Stimulated activated effector memory CD8-positive, alpha-beta T cell treated with anti-CD3 and anti-CD28 coated beads, Interleukin-12 subunit alpha, Interleukin-12 subunit beta, amount 100 ng/mL, for 72 hours (primary cell): ENCODE results near the gene TMEM74B.

Source experiments
- ATAC-seq: fragments of 150-1000 bp; cut with Tn5 transposase; 2 replicates; pipeline ENCODE4 v1.10.0; 2021
- DNase-seq, 2 donors: peaks; one replicate each; pipeline ENCODE4 v3.0.0; 2021 to 2022; ENCODE audit warnings: low spot score in 2 of 2
- H3K27ac Mint-ChIP-seq: one replicate; pipeline ENCODE4 v1.8.0; 2022; ENCODE audit warnings: mild to moderate bottlenecking, mixed read lengths
- H3K36me3 Mint-ChIP-seq: one replicate; pipeline ENCODE4 v1.8.0; 2022; ENCODE audit warnings: mild to moderate bottlenecking, mixed read lengths
- H3K4me1 Mint-ChIP-seq: one replicate; pipeline ENCODE4 v1.8.0; 2022; ENCODE audit warnings: mixed read lengths
- H3K4me3 Mint-ChIP-seq: one replicate; pipeline ENCODE4 v1.8.0; 2022; ENCODE audit warnings: mild to moderate bottlenecking, mixed read lengths
- H3K9me3 Mint-ChIP-seq: one replicate; pipeline ENCODE4 v1.8.0; 2022; ENCODE audit warnings: mixed read lengths

Gene TMEM74B

DNA sequence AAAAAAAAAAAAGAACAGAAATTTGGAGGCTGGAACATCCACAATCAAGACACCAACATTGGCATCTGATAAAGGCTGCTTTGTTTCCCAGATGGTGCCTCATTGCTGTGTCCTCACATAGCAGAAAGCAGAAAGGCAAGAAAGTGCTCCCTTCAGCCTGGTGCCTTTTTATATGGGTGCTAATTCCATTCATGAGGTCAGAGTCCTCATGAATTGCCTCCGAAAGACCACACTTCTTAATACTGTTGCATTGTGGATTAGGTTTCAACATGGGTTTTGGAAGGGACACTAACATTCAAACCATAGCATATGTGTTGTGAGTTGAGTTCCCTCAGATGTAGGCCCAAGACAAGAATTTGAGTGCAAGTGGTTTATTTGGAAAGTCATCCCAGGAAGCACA, 10.4 kb upstream of the TMEM74B start:
- H3K36me3 Mint-ChIP-seq, result no peaks in the 10 kb centered on the region
- no peak overlapping the region for H3K4me3 Mint-ChIP-seq
- DNase-seq, result no peak
- ATAC-seq, result no peak
- no peaks in the 10 kb centered on the region for H3K9me3 Mint-ChIP-seq
- no peak overlapping the region for H3K27ac Mint-ChIP-seq
- H3K4me1 Mint-ChIP-seq, result no peaks in the 10 kb centered on the region

DNA sequence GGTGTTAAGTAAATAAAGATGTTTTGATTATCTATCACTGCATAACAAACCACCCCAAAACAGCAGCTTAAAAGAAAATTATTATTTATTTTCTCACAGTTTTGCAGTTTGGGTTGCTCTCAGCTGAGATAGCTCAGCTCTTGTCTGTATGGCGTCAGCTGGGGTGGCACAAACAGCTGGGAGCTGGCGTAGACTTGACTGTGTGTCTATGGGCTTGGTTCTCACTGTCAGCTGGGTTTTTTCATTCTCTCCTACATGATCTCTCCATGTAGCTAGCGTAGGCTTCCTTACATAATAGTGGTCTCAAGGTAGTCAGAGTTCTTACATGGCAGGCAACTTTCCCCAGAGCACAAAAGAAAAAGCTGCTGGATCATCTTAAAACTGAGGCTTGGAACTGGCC, 6.5 kb upstream of the TMEM74B start:
- no peak overlapping the region for H3K27ac Mint-ChIP-seq
- H3K9me3 Mint-ChIP-seq, result no peaks in the 10 kb centered on the region
- no peak overlapping the region for H3K4me3 Mint-ChIP-seq
- no peaks in the 10 kb centered on the region for H3K36me3 Mint-ChIP-seq
- no peaks in the 10 kb centered on the region for H3K4me1 Mint-ChIP-seq
- no peak for ATAC-seq
- DNase-seq, result no peak

DNA sequence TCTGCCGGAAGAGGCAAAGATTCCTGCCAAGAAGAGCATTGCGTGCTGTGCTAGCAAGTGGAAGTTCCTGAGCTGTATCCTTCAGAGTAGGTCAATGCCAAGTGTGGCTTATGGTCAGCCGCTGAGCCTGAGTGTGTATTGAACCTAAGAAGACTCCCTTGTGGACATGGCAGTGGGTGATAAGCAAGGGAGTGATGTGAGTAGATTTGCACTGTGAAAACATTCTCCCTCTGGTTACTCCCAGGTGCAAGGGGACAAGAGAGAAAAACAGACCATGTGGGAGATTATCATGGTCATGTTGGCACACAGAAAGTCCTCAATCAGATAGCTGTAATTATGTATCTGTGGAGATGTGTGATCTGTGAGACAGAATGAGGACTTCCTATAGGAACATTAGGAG, 6.1 kb upstream of the TMEM74B start:
- Mint-ChIP-seq H3K4me1 (peaks cover 3% of the 10 kb centered on the region), H3K4me3 (no peak overlapping the region), H3K36me3 (no peaks in the 10 kb centered on the region), H3K27ac (no peak overlapping the region), H3K9me3 (no peaks in the 10 kb centered on the region)
- DNase-seq, result no peak
- ATAC-seq, result no peak

DNA sequence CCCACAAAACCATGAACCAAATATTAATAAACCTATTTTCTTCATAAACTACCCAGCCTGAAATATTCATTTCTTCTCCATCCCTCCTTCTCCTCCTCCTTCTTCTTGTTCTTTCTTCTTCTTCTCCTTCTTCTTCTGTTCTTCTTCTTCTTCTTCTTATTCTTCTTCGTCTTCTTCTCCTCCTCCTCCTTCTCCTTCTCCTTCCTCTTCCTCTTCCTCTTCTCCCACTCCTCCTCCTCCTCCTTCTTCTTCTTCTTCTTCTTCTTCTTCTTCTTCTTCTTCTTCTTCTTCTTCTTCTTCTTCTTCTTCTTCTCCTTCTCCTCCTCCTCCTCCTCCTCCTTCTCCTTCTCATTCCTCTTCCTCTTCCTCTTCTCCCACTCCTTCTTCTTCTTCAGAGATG, 5.0 kb upstream of the TMEM74B start:
- no peaks in the 10 kb centered on the region for H3K36me3 Mint-ChIP-seq
- no peaks in the 10 kb centered on the region for H3K9me3 Mint-ChIP-seq
- no peak overlapping the region for H3K4me3 Mint-ChIP-seq
- DNase-seq (no peak), ATAC-seq (no peak)
- no peak overlapping the region for H3K27ac Mint-ChIP-seq
- H3K4me1 Mint-ChIP-seq, result peaks cover 5% of the 10 kb centered on the region

DNA sequence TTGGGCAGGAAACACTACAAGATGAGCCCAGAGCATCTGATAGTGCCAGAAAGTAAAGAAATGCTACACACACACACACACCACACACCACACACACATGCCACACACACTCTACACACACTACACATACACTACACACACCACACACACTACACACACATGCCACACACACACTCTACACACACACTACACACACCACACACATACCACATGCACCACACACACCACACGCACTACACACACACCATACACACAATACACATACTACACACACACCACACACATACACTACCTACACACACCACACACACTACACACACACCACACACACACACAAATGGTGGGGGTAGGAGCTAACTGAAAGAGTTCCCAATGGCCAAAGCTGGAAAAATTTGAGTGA, 3.6 kb upstream of the TMEM74B start:
- no peaks in the 10 kb centered on the region for H3K9me3 Mint-ChIP-seq
- peaks cover 14% of the 10 kb centered on the region for H3K4me1 Mint-ChIP-seq
- H3K36me3 Mint-ChIP-seq, result peaks cover 6% of the 10 kb centered on the region
- ATAC-seq (no peak), DNase-seq (no peak)
- no peak overlapping the region for H3K4me3 Mint-ChIP-seq
- no peak overlapping the region for H3K27ac Mint-ChIP-seq

DNA sequence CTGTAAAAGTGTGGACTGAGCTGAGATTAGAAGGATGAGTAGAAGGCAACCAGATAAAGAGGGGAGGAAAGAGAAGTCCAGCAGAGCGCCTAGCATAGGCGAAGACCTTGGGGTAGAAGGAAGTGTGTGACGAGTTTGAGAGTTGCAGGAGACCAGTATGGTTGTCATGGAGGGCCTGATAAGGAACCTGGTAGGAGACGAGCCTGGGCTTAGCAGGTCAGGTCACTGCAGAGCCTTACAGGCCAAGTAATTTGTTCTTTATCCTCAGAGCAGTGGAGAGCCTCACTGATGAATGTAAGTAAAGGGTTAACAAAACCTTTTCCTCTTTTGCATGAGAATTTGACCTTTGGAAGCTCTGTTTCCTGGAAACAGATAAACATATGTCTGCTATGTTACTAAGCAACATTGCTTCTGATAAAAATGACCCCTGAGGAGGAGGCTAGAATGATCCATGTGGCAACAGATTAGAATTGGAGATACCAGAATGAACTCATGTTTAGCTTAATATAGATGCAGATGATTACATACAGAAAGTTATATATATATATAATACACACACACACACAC, 2.9 kb upstream of the TMEM74B start:
- H3K9me3 Mint-ChIP-seq, result no peaks in the 10 kb centered on the region
- DNase-seq, result no peak
- peaks cover 14% of the 10 kb centered on the region for H3K4me1 Mint-ChIP-seq
- no peak overlapping the region for H3K27ac Mint-ChIP-seq
- no peak overlapping the region for H3K4me3 Mint-ChIP-seq
- peaks cover 6% of the 10 kb centered on the region for H3K36me3 Mint-ChIP-seq
- no peak for ATAC-seq

DNA sequence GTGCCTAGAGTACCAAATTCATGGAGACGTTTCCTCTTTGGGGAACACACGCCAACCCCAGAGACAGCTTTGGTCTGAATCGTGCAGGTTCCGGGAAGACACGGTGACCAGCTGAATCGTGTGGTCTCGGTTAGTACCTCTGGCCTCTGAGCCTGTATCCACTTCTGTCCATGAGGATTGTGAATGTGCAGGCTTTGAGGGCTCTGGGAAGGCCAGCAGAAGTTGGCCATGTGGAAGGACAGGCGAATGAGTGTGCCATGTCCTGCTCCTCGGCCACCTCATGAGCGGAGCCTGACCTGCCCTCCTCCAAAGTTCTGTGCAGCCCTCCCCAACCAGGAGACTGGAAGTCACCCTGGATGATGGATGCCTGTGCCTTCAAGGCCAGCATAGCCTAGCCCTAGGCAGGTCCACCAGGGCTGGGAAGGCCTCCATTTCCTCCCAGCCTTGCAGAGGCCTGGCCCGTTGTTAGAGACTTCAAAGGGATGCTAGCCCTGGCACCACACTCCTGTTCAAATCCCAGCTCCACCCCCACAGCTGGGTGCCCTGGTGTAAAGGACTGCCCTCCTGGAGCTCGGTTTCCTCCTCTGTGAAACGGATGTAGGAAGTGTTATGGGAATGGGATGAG, 1.7 kb upstream of the TMEM74B start:
- Mint-ChIP-seq H3K36me3 (peaks cover 6% of the 10 kb centered on the region), H3K4me1 (peaks cover 20% of the 10 kb centered on the region), H3K27ac (no peak overlapping the region), H3K4me3 (peak overlapping the region; percentile 62), H3K9me3 (no peaks in the 10 kb centered on the region)
- ATAC-seq (no peak), DNase-seq (no peak)

DNA sequence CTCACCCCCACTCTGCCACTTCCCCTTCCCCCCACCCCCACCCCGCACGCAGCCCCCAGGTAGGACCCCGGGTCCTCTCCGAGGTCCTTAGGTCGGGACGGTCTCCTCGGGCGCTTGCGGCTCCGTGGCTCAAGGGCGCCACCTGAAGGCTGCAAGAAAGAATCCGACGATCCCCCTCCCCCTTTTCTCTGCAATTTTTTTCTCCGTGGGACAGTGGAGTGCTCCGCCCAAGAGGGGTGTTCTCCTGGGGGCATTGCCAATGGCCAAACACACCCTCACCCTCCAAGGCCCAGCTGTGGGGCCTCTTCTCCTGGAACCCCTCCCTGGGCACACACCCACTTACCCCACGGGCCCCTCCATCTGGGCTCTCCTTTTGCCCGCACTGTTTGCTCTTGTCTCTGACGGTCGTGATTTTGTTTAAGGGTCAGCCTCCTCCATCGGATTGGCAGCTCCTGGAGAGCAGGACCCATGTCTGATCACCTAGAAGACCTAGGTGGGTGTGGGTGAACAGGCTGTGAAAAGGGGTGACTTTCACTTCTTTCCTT, 1.1 kb upstream of the TMEM74B start:
- Mint-ChIP-seq H3K4me1 (peaks cover 20% of the 10 kb centered on the region), H3K9me3 (no peaks in the 10 kb centered on the region), H3K36me3 (peaks cover 6% of the 10 kb centered on the region), H3K4me3 (peak overlapping the region; percentile 62), H3K27ac (no peak overlapping the region)
- DNase-seq (peak; percentile 37 to 77), ATAC-seq (peak; percentile 65)

DNA sequence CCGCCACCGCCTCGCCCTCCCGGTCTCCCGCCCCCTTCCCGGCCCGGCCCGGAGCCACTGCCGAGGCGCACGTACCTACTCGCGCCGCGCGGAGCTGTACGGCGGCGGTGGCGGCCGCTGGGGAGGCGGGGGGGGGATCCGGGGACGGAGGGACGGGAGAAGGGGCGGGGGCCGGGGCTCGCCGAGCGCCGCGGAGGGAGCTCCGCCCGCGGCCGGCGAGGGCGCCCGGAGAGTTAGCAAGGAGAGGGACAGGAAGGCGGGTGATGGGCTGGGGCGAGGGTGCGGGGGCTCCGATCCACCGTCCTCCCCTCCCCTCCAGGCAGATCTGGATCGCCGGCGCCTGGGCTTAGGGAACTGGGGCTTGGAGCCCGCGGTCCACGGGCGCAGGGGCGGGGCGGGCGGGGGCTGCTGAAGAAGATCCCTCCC, 548 bp upstream of the TMEM74B start:
- peaks cover 6% of the 10 kb centered on the region for H3K36me3 Mint-ChIP-seq
- H3K9me3 Mint-ChIP-seq, result no peaks in the 10 kb centered on the region
- ATAC-seq (peak; percentile 41), DNase-seq (peak in 1 of 2 donors; percentile 54)
- no peak overlapping the region for H3K27ac Mint-ChIP-seq
- H3K4me1 Mint-ChIP-seq, result peaks cover 20% of the 10 kb centered on the region
- peak overlapping the region; percentile 62 for H3K4me3 Mint-ChIP-seq

DNA sequence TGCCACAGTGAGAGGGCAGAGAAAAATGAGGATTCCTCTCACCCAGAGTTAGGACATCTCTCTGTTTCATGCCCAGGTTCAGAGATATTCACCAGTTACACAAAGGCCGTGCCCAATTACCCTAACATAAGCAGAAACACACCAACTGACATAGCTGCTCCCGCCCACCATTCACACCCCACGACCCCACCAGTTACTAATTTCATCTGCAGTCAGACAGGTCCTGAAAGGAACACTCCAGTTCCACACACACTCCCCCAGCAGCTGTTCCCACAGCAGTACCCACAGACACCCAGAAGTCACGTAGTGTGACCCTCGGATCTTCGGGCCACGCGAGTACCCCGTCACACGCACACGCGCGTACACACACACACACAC, 532 bp downstream of the TMEM74B start:
- DNase-seq, result no peak
- peaks cover 20% of the 10 kb centered on the region for H3K4me1 Mint-ChIP-seq
- peaks cover 6% of the 10 kb centered on the region for H3K36me3 Mint-ChIP-seq
- ATAC-seq, result no peak
- H3K9me3 Mint-ChIP-seq, result no peaks in the 10 kb centered on the region
- peak overlapping the region; percentile 60 for H3K4me3 Mint-ChIP-seq
- no peak overlapping the region for H3K27ac Mint-ChIP-seq

DNA sequence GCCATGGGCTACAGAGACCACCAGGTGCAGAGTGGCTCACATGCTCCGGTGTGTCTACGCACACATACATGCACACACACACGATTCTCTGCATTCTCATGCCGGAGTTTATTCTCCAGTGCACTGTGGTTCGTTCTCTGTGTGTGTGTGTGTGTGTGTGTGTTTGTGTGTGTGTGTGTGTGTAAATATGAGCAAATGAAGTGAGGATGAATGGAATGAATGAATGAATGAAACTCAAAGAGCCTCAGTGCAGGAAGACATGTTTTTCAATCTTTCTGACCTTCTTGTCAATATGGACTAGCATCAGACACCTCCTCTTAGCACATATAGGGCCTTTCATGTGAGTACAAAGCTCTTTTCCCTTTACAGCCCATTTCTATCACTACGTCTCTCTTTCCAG, 1.6 kb downstream of the TMEM74B start:
- ATAC-seq (no peak), DNase-seq (no peak)
- Mint-ChIP-seq H3K4me3 (no peak overlapping the region), H3K36me3 (peaks cover 6% of the 10 kb centered on the region), H3K27ac (no peak overlapping the region), H3K4me1 (peaks cover 20% of the 10 kb centered on the region), H3K9me3 (no peaks in the 10 kb centered on the region)

DNA sequence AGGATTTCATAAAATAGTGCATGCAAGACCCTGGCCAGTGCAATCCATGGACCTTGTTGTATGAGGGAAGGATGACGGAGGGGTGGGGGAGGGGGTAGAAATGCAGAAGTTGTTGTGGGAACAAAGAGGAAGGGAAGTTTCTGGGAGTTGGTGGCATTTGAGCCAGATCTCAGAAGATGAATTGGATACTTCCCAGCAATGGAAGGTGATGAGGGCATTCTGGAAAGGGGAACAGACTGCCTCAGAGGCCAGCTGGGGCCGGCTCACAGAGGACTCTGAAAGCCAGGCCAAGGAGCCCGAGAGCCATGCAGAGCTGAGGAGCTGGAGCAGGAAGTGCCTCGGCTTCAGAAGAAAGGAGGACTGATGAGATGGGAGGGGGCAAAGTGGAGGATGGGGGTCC, 2.7 kb downstream of the TMEM74B start:
- Mint-ChIP-seq H3K4me1 (peaks cover 20% of the 10 kb centered on the region), H3K9me3 (no peaks in the 10 kb centered on the region), H3K27ac (no peak overlapping the region), H3K4me3 (no peak overlapping the region), H3K36me3 (peaks cover 6% of the 10 kb centered on the region)
- no peak for ATAC-seq
- no peak for DNase-seq

DNA sequence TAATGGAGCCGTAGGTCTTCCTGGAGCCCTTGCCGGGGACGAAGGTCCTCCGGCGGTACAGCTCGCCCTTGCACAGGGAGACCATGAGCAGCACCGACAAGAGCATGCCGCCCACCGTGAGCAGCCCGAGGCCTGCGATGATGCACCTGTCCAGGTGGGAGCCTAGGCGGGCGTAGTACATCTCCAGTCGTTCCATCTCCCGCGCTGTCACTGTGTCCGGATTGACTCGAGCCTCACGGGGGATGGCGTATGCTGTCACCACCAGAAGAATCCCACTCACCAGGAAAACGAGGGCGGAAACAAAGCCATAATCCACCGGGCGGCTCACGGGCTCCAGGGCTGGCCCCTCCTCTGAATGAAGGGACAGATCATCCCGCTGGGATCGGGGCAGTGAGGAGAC, 3.8 kb downstream of the TMEM74B start:
- no peak overlapping the region for H3K27ac Mint-ChIP-seq
- H3K4me3 Mint-ChIP-seq, result no peak overlapping the region
- no peaks in the 10 kb centered on the region for H3K9me3 Mint-ChIP-seq
- peaks cover 18% of the 10 kb centered on the region for H3K4me1 Mint-ChIP-seq
- ATAC-seq, result no peak
- DNase-seq, result no peak
- H3K36me3 Mint-ChIP-seq, result peaks cover 6% of the 10 kb centered on the region

DNA sequence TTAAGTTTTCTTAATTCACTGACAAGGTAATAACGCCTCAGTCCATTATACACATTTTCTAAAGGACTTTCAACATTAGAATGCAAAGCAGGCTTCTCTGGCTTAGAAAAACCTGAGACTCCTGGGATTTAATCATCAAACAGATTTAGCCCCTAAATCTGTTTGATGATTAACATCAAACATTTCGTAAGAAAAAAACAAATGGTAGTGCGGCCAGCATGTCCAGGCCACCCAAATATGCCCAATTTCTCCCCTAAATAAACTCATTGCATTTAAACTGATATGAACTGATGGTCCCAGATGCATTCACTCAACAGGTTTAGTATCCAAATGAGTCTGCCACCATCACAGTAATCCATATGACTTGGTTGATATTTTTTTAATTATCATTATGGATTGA, 6.2 kb downstream of the TMEM74B start:
- Mint-ChIP-seq H3K4me1 (peaks cover 6% of the 10 kb centered on the region), H3K36me3 (peaks cover 11% of the 10 kb centered on the region), H3K27ac (no peak overlapping the region), H3K4me3 (no peak overlapping the region), H3K9me3 (no peaks in the 10 kb centered on the region)
- ATAC-seq (no peak), DNase-seq (no peak)

DNA sequence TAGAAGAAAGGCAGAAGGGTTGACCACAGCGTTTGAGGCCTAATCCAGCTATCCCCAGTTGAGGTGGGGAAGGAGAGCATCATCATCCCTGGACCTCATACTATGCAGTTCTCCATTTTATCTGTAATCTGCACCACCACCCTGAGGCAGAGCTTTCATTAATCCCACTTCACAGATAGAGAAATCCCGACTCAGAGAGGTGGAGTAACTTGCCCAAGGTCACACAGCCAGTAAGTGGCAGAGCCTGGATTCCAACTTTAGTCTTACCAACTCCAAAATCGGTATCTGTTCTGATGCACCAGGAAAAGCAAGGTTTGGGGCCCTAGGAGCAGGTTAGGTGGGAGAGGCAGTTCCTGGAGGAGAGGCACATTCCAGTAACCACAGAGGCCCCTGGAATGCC, 6.7 kb downstream of the TMEM74B start:
- H3K4me1 Mint-ChIP-seq, result peaks cover 6% of the 10 kb centered on the region
- DNase-seq, result no peak
- no peak overlapping the region for H3K27ac Mint-ChIP-seq
- no peaks in the 10 kb centered on the region for H3K9me3 Mint-ChIP-seq
- ATAC-seq, result no peak
- H3K4me3 Mint-ChIP-seq, result no peak overlapping the region
- H3K36me3 Mint-ChIP-seq, result peaks cover 16% of the 10 kb centered on the region

DNA sequence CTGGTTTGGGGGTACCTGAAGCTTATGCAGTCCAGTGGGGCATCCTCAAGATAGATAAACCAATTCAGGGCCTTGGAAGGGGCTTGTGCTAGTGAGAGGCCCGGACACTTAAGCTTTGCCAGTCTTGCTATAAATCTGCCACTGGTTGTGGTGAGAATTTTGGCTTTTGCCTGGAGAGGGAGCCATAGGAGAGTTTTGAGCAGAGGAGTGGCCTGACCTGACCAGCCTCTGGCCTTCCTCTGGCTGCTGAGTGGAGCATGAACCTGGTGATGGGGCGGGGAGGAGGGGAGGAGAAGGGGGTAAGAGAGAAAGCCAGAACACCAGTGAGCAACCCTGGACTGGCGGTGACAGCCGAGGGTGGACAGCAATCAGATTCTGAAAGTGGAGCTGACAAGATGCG, 7.1 kb downstream of the TMEM74B start:
- H3K4me1 Mint-ChIP-seq, result peaks cover 6% of the 10 kb centered on the region
- peak overlapping the region; percentile 53 for H3K27ac Mint-ChIP-seq
- ATAC-seq (no peak), DNase-seq (no peak)
- H3K36me3 Mint-ChIP-seq, result peaks cover 19% of the 10 kb centered on the region
- no peaks in the 10 kb centered on the region for H3K9me3 Mint-ChIP-seq
- H3K4me3 Mint-ChIP-seq, result no peak overlapping the region
